Ramos (cell line): ENCODE results near the gene PHETA2.
"Not testable (repeated sequence)": the region's sequence is repeated elsewhere in the genome, so short reads cannot be mapped to it uniquely, and the experiment has no call there.

Experiments used
- in situ Hi-C: fragments of 300-500 bp; cut with MboI; formaldehyde crosslinking; loops from one replicate; pipeline ENCODE4 v1.14.3; 2022; ENCODE audit warnings: low sequenced_read_pairs; ENCODE audit not compliant: unreplicated experiment

The PHETA2 gene

GRCh38 chr22:42069801-42070516 lies 4.1 kb upstream of the PHETA2 start:
- in situ Hi-C loops, result no loop called here

GRCh38 chr22:42070517-42071422 lies 3.3 kb upstream of the PHETA2 start, which contains the start of gene NAGA:
Gene NAGA, minus strand, starts transcription at chr22:42070812. Its CDS starts 515 bp downstream, at chr22:42070297.
- in situ Hi-C loops, result no loop called here

DNA sequence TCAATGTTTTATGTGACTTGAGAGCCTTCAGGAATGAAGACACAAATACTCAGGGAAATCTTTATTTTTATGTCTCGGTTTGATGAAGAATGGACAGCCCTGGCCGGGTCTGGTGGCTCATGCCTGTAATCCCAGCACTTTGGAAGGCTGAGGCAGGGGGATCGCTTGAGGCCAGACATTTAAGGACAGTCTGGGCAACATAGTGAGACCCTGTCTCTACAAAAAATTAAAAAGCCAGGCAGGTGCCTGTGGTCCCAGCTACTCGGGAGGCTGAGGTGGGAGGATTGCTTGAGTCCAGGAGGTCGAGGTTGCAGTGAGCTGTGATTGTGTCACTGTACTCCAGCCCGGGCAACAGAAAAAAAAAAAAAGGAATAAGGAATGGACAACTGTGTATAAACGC lies 2.5 kb upstream of the PHETA2 start:
- in situ Hi-C loops, result not testable (repeated sequence)

GRCh38 chr22:42072606-42073330 lies 1.3 kb upstream of the PHETA2 start:
- in situ Hi-C loops, result no loop called here

DNA sequence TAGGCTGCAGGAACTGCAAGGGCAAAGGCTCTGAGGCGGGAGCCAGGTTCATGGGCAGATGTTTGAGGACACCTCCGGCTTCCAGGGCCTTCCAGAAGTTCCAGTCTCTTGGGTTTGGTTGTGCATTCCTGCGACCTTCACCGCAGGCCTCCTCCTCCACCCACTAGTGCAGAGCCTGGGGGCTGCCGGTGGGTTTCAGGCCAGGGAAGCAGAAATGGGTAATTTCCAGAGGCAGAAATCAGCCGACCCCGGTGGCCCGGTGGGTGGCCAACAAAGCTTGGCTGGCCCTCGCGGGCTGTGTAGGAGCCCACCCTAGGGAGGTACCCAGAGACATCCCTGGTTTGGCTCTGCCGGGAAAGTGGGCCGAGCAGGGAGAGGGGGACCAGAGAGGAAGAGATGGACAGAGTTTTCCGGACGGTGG lies 417 bp upstream of the PHETA2 start:
- in situ Hi-C loops, result no loop called here

- in situ Hi-C loops, result loop anchor here (25.0 kb wide), 1 partner anchor 263 kb away; the partner anchor contains the start of gene CCDC134
Measured at GRCh38 chr22:42074846-42075676, 1.0 kb downstream of the PHETA2 start.

DNA sequence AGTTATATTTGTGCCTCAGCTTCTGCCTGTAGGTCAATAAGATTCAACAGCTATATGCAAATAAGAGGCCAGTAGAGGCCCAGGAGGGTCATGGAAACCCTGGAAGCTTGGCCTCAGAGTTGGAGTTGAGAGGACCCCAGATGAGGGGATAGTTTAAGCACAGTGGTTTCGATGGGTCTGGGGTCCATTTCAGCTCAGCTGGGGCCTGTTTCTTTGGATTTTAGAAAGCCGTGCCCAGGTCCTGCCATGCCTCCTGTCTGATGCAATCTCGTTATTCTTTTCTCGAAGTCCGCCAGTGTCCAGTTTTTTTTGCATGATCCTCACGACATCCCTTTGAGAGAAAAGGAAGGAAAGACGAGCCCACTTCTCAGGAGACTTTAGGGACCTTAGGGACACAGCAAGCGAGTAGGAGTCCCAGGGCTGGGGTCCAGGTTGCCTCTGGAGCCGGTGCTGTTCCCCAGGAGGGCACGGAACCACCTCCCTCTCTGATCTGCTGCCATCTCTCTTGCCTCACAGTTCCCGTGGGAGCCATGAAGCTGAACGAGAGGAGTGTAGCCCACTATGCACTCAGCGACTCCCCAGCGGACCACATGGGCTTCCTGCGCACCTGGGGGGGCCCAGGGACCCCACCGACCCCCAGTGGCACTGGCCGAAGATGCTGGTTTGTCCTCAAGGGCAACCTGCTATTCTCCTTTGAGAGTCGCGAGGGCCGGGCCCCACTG lies 2.9 kb downstream of the PHETA2 start:
- in situ Hi-C loops, result loop anchor here (25.0 kb wide), 1 partner anchor 265 kb away; the partner anchor contains the start of gene CCDC134

GRCh38 chr22:42077486-42078125 lies 3.6 kb downstream of the PHETA2 start:
- in situ Hi-C loops, result loop anchor here (25.0 kb wide), 1 partner anchor 265 kb away; the partner anchor contains the start of gene CCDC134

DNA sequence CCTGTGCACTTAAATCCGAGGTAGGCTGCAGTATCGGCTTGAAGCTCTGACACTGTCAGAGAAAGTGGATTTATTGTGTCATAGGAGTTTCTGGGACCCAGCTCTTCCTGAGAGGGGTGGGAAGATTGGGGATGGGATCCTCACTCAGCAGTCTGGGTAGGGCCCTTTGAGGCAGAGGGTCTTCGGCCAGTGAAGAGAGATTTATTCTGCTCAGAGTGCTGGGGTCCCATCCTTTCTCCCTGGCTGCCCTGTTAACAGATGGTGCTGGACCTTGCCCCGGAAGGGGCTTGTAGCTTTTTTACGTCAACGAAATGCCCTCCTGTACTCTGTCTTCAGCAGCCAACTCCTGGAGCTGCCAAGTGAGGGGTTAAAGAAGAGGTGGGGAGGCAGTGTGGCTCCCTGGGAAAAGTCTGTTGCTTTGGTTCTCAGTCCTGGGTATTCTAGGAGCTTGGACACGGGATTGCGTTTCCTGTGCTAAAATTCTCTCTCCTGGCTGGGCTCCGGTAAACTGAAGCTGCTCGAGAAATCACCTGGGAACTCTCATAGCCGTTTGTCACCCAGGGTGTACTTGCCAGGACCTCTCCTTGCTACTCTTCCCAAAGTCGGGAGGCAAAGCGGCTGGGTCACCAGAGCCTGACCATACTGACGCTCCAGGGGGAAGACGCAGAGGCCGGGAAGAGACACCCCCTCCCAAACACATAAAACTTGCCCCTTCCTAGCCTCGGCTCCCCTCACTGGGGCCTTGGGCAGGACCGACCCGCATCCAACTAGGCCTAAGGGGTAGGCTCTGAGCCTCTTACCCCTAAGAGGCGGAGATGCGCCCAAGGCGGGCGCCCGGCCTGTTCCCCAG lies 4.6 kb downstream of the PHETA2 start:
- in situ Hi-C loops, result loop anchor here (25.0 kb wide), 1 partner anchor 266 kb away; the partner anchor contains the start of gene CCDC134

DNA sequence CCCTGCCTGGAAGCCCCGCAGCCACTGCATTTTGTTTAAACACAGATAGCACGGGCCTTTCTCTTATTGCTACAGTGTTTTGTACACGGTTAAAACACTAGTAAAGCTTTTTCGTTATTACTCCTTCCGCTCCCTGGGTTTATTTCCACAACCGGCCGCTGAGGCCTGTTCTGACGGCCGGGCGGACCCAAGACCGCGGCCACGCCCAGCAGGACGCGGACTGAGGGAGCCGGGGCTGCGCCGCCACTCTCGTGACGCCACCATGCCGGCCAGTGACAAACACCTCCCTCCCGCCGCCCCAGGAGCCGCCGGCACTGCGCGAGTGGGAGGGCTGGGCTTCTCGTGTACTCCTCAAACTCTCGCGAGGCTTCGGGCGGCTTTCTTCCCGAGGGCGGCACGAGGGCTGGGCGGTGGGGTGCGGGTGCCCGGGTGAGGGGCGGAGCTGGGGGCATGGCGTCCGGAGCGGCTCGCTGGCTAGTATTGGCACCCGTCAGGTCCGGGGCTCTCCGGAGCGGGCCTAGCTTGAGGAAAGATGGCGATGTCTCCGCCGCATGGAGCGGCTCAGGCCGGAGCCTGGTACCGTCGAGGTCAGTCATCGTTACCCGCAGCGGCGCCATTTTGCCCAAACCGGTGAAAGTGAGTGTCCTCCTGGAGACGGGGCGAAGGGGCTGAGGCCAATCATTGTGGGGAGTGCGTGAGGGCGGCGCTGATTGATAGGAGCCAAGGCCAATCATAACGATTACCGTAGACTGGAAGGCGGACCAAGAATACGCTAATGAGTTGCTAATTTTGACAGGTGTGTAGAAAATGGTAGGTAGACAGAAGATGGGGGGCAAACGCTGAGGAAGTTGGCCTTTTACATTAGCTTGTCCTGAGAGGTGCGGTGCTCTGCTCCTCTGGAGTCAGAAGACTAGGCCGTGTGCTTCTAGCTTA lies 5.5 kb downstream of the PHETA2 start, which contains the start of gene SMDT1:
SMDT1 (plus strand) TSS at position 382 of the 933 bp plus-strand sequence; CDS start at position 451, 69 bp downstream.
- in situ Hi-C loops, result loop anchor here (25.0 kb wide), 1 partner anchor 267 kb away; the partner anchor contains the start of gene CCDC134

- in situ Hi-C loops, result loop anchor here (25.0 kb wide), 1 partner anchor 268 kb away; the partner anchor contains the start of gene CCDC134
Measured at GRCh38 chr22:42080287-42080686, 6.2 kb downstream of the PHETA2 start.

GRCh38 chr22:42083119-42083518 lies 9.1 kb downstream of the PHETA2 start:
- in situ Hi-C loops, result loop anchor here (25.0 kb wide), 1 partner anchor 271 kb away; the partner anchor contains the start of gene CCDC134

GRCh38 chr22:42084874-42085273 lies 10.8 kb downstream of the PHETA2 start:
- in situ Hi-C loops, result loop anchor here (25.0 kb wide), 1 partner anchor 273 kb away; the partner anchor contains the start of gene CCDC134

GRCh38 chr22:42086051-42086450 lies 12.0 kb downstream of the PHETA2 start:
- in situ Hi-C loops, result loop anchor here (25.0 kb wide), 1 partner anchor 274 kb away; the partner anchor contains the start of gene CCDC134

- in situ Hi-C loops, result loop anchor here (25.0 kb wide), 1 partner anchor 279 kb away; the partner anchor contains the start of gene CCDC134
Measured at GRCh38 chr22:42090596-42091454, 16.8 kb downstream of the PHETA2 start, which contains the start of gene NDUFA6. Gene NDUFA6, minus strand, starts transcription at chr22:42090772. Its CDS starts 28 bp downstream, at chr22:42090744.
